ENCODE measurements around the gene ZNF275.

GRCh38 chrX:153381684-153382532, 48.0 kb downstream of the ZNF275 start:
- TF ChIP-seq CTCF (IDR thresholded peaks at IDR 0.05): no peak
- peak in 1 of 2 donors; percentile 18 for TF ChIP-seq POLR2AphosphoS5 (IDR thresholded peaks at IDR 0.05)
- TF ChIP-seq POLR2A (IDR thresholded peaks at IDR 0.05): no peak
